22Rv1 (cell line): Measurements from ENCODE around the gene BIN1.

Source experiments
- CTCF ChIP-seq: fragments of 450-650 bp; IDR thresholded peaks from 2 replicates; pipeline ENCODE4 v1.5.1; 2017; ENCODE audit warnings: mild to moderate bottlenecking
- ZFX ChIP-seq: fragments of 450-650 bp; IDR thresholded peaks from 2 replicates; pipeline ENCODE4 v1.6.1; 2017; ENCODE audit warnings: antibody characterized with exemption, borderline replicate concordance

- no peak for TF ChIP-seq CTCF
- no peak for TF ChIP-seq ZFX
These were observed 61.8 kb downstream of the BIN1 start for GRCh38 chr2:127044977-127045661.
